ENCODE measurements around the gene PDSS2.

Gene PDSS2

GRCh38 chr6:107161521-107161920, 297.8 kb downstream of the PDSS2 start:
- H3K4me2 ChIP-seq (ENCODE audit: low read length) = no peak overlapping the region
- H3K4me1 ChIP-seq (ENCODE audit: insufficient read depth, low read length, severe bottlenecking) = no peaks in the 10 kb centered on the region
- H2AFZ ChIP-seq (ENCODE audit: low read length) = no peak overlapping the region
- no peaks in the 10 kb centered on the region for H3K9me3 ChIP-seq (ENCODE audit: low read length)
- no peak overlapping the region for H3K9ac ChIP-seq (ENCODE audit: low read length)
- no peaks in the 10 kb centered on the region for H3K27me3 ChIP-seq (ENCODE audit: insufficient read depth, low read length)
- no peak overlapping the region for H3K4me3 ChIP-seq (ENCODE audit: low read depth, low read length, poor library complexity, severe bottlenecking)
- H3F3A ChIP-seq (ENCODE audit: insufficient read depth, low read length) = no peaks in the 10 kb centered on the region
- H3K9me2 ChIP-seq (ENCODE audit: low read depth, low read length) = no peaks in the 10 kb centered on the region
- H3K27ac ChIP-seq (ENCODE audit: low read depth, low read length, poor library complexity, severe bottlenecking) = no peak overlapping the region
- H4K20me1 ChIP-seq (ENCODE audit: insufficient read depth, low read length) = no peaks in the 10 kb centered on the region
- no peak for TF ChIP-seq EZH2 (IDR thresholded peaks at IDR 0.05; ENCODE audit: borderline replicate concordance, low read length)
- TF ChIP-seq CTCF (IDR thresholded peaks at IDR 0.05; ENCODE audit: low read length) = no peak
- H3K36me3 ChIP-seq (ENCODE audit: insufficient read depth, low read length) = no peaks in the 10 kb centered on the region
- no peaks in the 10 kb centered on the region for H3K79me2 ChIP-seq (ENCODE audit: insufficient read depth, low read length)

- no peaks in the 10 kb centered on the region for H3K36me3 ChIP-seq (ENCODE audit: insufficient read depth, low read length)
- no peaks in the 10 kb centered on the region for H3K9me3 ChIP-seq (ENCODE audit: low read length)
- no peaks in the 10 kb centered on the region for H3K9me2 ChIP-seq (ENCODE audit: low read depth, low read length)
- no peaks in the 10 kb centered on the region for H3F3A ChIP-seq (ENCODE audit: insufficient read depth, low read length)
- H3K27me3 ChIP-seq (ENCODE audit: insufficient read depth, low read length) = no peaks in the 10 kb centered on the region
- no peaks in the 10 kb centered on the region for H4K20me1 ChIP-seq (ENCODE audit: insufficient read depth, low read length)
- no peak for TF ChIP-seq CTCF (IDR thresholded peaks at IDR 0.05; ENCODE audit: low read length)
- TF ChIP-seq EZH2 (IDR thresholded peaks at IDR 0.05; ENCODE audit: borderline replicate concordance, low read length) = no peak
- peaks cover 4% of the 10 kb centered on the region for H3K4me1 ChIP-seq (ENCODE audit: insufficient read depth, low read length, severe bottlenecking)
- H2AFZ ChIP-seq (ENCODE audit: low read length) = no peak overlapping the region
- H3K4me3 ChIP-seq (ENCODE audit: low read depth, low read length, poor library complexity, severe bottlenecking) = no peak overlapping the region
- H3K9ac ChIP-seq (ENCODE audit: low read length) = no peak overlapping the region
- no peak overlapping the region for H3K27ac ChIP-seq (ENCODE audit: low read depth, low read length, poor library complexity, severe bottlenecking)
- no peak overlapping the region for H3K4me2 ChIP-seq (ENCODE audit: low read length)
- no peaks in the 10 kb centered on the region for H3K79me2 ChIP-seq (ENCODE audit: insufficient read depth, low read length)
Observed at GRCh38 chr6:107156617-107157016, 302.7 kb downstream of the PDSS2 start.

GRCh38 chr6:107154801-107155160, 304.6 kb downstream of the PDSS2 start:
- Histone ChIP-seq H3K79me2 (ENCODE audit: insufficient read depth, low read length) (no peaks in the 10 kb centered on the region), H3K9me2 (ENCODE audit: low read depth, low read length) (no peaks in the 10 kb centered on the region), H3K4me2 (ENCODE audit: low read length) (no peak overlapping the region), H3K27ac (ENCODE audit: low read depth, low read length, poor library complexity, severe bottlenecking) (no peak overlapping the region), H4K20me1 (ENCODE audit: insufficient read depth, low read length) (no peaks in the 10 kb centered on the region), H3K9ac (ENCODE audit: low read length) (no peak overlapping the region), H2AFZ (ENCODE audit: low read length) (no peak overlapping the region), H3K4me3 (ENCODE audit: low read depth, low read length, poor library complexity, severe bottlenecking) (no peak overlapping the region), H3K9me3 (ENCODE audit: low read length) (no peaks in the 10 kb centered on the region), H3K27me3 (ENCODE audit: insufficient read depth, low read length) (no peaks in the 10 kb centered on the region), H3K36me3 (ENCODE audit: insufficient read depth, low read length) (no peaks in the 10 kb centered on the region), H3F3A (ENCODE audit: insufficient read depth, low read length) (no peaks in the 10 kb centered on the region), H3K4me1 (ENCODE audit: insufficient read depth, low read length, severe bottlenecking) (peaks cover 4% of the 10 kb centered on the region)
- no peak for TF ChIP-seq EZH2 (IDR thresholded peaks at IDR 0.05; ENCODE audit: borderline replicate concordance, low read length)
- no peak for TF ChIP-seq CTCF (IDR thresholded peaks at IDR 0.05; ENCODE audit: low read length)

Measured in OCI-LY1 (cell line).